ENCODE data around the gene C16orf95. TPM values are rescaled to one million over a fixed set of nuclear protein-coding genes. Genes with fewer than 3 reads are reported as not detected.

C16orf95 gene
- total and polyA plus RNA-seq, 2 experiments from 2014 or later = 4.7 to 6.6 TPM

DNA sequence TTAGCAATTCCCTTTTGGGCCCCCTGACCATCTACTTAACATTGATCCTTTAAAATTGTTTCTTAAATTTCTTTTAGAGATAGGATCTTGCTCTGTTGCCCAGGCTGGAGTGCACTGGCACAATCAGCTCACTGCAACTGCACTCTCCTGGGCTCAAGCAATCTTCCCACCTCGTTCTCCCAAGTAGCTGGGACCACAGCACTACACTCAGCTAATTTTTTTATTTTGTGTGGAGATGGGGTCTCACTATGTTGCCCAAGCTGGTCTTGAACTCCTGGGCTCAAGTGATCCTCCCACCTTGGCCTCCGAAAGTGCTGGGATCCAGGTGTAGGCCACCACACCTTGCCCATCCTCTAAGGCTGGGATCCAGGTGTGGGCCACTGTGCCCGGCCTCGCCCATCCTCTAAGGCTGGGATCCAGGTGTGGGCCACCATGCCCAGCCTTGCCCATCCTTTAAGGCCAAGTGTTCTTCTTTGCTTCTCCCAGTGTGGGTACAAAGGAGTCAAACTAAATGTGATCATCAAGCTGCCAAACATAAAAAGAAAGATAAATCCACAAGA lies 13.2 kb downstream of the C16orf95 start:
- no peak overlapping the region for H3K4me3 ChIP-seq
- H3K79me2 ChIP-seq = no peaks in the 10 kb centered on the region
- no peaks in the 10 kb centered on the region for H3K36me3 ChIP-seq (replicated peaks; ENCODE audit: insufficient read depth, low read depth)
- no peak for TF ChIP-seq EZH2 (IDR thresholded peaks at IDR 0.05; ENCODE audit: borderline replicate concordance)
- TF ChIP-seq EZH2phosphoT487 (IDR thresholded peaks at IDR 0.05; ENCODE audit: low read depth, severe bottlenecking, unreplicated experiment) = no peak
- TF ChIP-seq, protein P1, sequence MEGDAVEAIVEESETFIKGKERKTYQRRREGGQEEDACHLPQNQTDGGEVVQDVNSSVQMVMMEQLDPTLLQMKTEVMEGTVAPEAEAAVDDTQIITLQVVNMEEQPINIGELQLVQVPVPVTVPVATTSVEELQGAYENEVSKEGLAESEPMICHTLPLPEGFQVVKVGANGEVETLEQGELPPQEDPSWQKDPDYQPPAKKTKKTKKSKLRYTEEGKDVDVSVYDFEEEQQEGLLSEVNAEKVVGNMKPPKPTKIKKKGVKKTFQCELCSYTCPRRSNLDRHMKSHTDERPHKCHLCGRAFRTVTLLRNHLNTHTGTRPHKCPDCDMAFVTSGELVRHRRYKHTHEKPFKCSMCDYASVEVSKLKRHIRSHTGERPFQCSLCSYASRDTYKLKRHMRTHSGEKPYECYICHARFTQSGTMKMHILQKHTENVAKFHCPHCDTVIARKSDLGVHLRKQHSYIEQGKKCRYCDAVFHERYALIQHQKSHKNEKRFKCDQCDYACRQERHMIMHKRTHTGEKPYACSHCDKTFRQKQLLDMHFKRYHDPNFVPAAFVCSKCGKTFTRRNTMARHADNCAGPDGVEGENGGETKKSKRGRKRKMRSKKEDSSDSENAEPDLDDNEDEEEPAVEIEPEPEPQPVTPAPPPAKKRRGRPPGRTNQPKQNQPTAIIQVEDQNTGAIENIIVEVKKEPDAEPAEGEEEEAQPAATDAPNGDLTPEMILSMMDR (IDR thresholded peaks at IDR 0.05; ENCODE audit: poor library complexity) = no peak
- no peaks in the 10 kb centered on the region for H3K27me3 ChIP-seq
- H3K4me1 ChIP-seq (ENCODE audit: insufficient read depth) = no peaks in the 10 kb centered on the region
- no peak overlapping the region for H3K4me2 ChIP-seq
- H3K9me3 ChIP-seq (ENCODE audit: low read depth) = no peaks in the 10 kb centered on the region
- no peaks in the 10 kb centered on the region for H4K20me1 ChIP-seq (ENCODE audit: insufficient read depth, poor library complexity, severe bottlenecking)
- no peaks in the 10 kb centered on the region for H3K9me2 ChIP-seq (replicated peaks; ENCODE audit: insufficient read depth)
- H3K27ac ChIP-seq = no peak overlapping the region
- DNase-seq (ENCODE audit: low spot score) = no peak
- whole genome bisulfite sequencing (ENCODE audit: low lambda C conversion rate, missing lambda C conversion rate) = 90% methylated on average over 4 of the region's 4 CpGs
- no peak overlapping the region for H2AFZ ChIP-seq

DNA sequence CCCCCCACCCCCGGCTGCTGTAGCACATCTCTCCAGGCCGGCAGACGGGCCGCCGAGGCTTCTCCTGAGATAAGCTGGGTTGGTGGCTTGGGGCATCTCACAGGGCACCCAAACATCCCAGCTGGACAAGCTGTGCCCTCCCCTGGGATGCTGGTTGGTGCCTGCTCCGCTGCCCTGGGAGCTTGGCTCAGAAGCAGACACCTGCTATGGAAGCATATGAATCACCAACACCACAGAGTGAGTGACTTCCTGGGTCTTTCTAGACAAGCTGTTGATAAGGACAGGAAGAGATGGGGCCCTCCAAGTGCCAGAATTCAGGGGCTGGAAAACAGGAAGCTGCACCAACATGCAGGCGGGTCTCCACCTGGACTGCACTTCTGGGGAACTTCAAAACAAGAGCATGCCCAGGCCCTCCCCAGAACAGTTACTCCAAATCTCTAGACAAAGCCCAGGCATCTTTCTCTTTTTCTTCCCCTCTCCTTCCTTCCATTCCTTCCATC lies 13.7 kb downstream of the C16orf95 start:
- TF ChIP-seq, protein P1 (IDR thresholded peaks at IDR 0.05; ENCODE audit: poor library complexity) = no peak
- TF ChIP-seq EZH2phosphoT487 (IDR thresholded peaks at IDR 0.05; ENCODE audit: low read depth, severe bottlenecking, unreplicated experiment) (no peak), EZH2 (IDR thresholded peaks at IDR 0.05; ENCODE audit: borderline replicate concordance) (no peak)
- Histone ChIP-seq H4K20me1 (ENCODE audit: insufficient read depth, poor library complexity, severe bottlenecking) (no peaks in the 10 kb centered on the region), H3K4me2 (no peak overlapping the region), H3K4me1 (ENCODE audit: insufficient read depth) (no peaks in the 10 kb centered on the region), H2AFZ (no peak overlapping the region), H3K36me3 (replicated peaks; ENCODE audit: insufficient read depth, low read depth) (no peaks in the 10 kb centered on the region), H3K9me2 (replicated peaks; ENCODE audit: insufficient read depth) (no peaks in the 10 kb centered on the region), H3K79me2 (no peaks in the 10 kb centered on the region), H3K27me3 (no peaks in the 10 kb centered on the region), H3K9me3 (ENCODE audit: low read depth) (no peaks in the 10 kb centered on the region), H3K27ac (no peak overlapping the region), H3K4me3 (no peak overlapping the region)
- DNase-seq (ENCODE audit: low spot score) = no peak
- WGBS (ENCODE audit: low lambda C conversion rate, missing lambda C conversion rate) = 85% methylated on average over 7 of the region's 7 CpGs

DNA sequence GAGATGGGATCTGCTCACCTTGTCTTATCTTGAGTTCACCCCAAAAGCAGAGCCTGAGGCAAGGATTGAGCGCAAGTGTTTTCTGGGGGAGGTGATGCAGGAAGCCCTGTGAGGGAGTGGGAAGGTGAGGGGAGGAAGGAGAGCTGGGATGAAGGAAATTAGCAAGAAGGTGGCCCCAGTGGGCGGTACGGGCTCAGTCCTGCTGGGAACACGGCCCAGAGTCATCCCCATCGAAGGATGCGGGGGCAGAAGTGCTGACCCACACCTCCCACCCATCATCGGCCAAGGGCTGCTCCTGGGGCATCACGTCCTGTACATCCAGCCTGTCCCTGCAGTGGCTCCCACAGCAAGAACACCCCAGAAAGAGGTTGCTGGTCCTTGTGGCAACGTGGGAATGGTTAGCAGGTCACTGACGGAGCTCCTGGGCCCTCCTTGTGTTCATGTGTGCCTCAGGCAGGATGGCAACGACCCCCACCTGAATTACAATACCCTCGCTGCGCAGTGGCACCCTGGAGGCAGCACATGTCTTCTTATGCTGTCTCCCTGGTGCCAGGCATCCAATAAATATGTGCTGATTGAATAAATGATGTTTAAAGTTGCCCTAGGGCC lies 18.2 kb downstream of the C16orf95 start:
- Histone ChIP-seq H2AFZ (no peak overlapping the region), H3K27me3 (no peaks in the 10 kb centered on the region), H3K9me2 (replicated peaks; ENCODE audit: insufficient read depth) (no peaks in the 10 kb centered on the region), H3K9me3 (ENCODE audit: low read depth) (no peaks in the 10 kb centered on the region), H4K20me1 (ENCODE audit: insufficient read depth, poor library complexity, severe bottlenecking) (no peaks in the 10 kb centered on the region), H3K4me2 (no peak overlapping the region), H3K27ac (no peak overlapping the region), H3K36me3 (replicated peaks; ENCODE audit: insufficient read depth, low read depth) (no peaks in the 10 kb centered on the region), H3K4me3 (no peak overlapping the region), H3K79me2 (no peaks in the 10 kb centered on the region), H3K4me1 (ENCODE audit: insufficient read depth) (no peaks in the 10 kb centered on the region)
- no peak for DNase-seq (ENCODE audit: low spot score)
- 83% methylated on average over 13 of the region's 13 CpGs for WGBS (ENCODE audit: low lambda C conversion rate, missing lambda C conversion rate)
- TF ChIP-seq, protein P1 (IDR thresholded peaks at IDR 0.05; ENCODE audit: poor library complexity) = no peak
- TF ChIP-seq EZH2 (IDR thresholded peaks at IDR 0.05; ENCODE audit: borderline replicate concordance) (no peak), EZH2phosphoT487 (IDR thresholded peaks at IDR 0.05; ENCODE audit: low read depth, severe bottlenecking, unreplicated experiment) (no peak)

Data from hepatocyte (in vitro differentiated cells).